B cell (primary cell): ENCODE results near the gene B3GALT2. TPM values are rescaled to one million over a fixed set of nuclear protein-coding genes. Genes with fewer than 3 reads are reported as not detected.
A peak's percentile ranks its signal among the peaks of the same experiment; 100 is the strongest.

ENCODE experiments used
- ATAC-seq: fragments of 200-7000 bp; cut with Tn5 transposase; one replicate; pipeline ENCODE4 v1.10.0; 2021; ENCODE audit warnings: low read depth, mild to moderate bottlenecking, moderate number of reproducible peaks, moderate library complexity
- CTCF ChIA-PET: fragments of 350-600 bp; sonication (Branson Sonifier 250); formaldehyde crosslinking; loops from one replicate; lab custom pipeline; 2021; ENCODE audit warnings: antibody characterized with exemption, inconsistent platforms; lab: Charles Lee
- POLR2A ChIA-PET: fragments of 350-600 bp; sonication (Branson Sonifier 250); formaldehyde crosslinking; loops from one replicate; lab custom pipeline; 2021; ENCODE audit warnings: antibody characterized with exemption; lab: Charles Lee
- DNase-seq: peaks from one replicate; pipeline ENCODE4 v3.0.0; 2013
- H2AFZ ChIP-seq: 2 replicates; pipeline ENCODE4 v1.6.1; 2012; ENCODE audit warnings: mild to moderate bottlenecking, low read depth, low read length; ENCODE audit not compliant: insufficient read depth, poor library complexity, severe bottlenecking
- H3K27ac ChIP-seq, 2 donors: 1 replicate in 1 of 2; 2 replicates in 1 of 2; pipeline ENCODE4 v1.5.1; 2012 to 2013; ENCODE audit warnings: low read length in 2 of 2, mild to moderate bottlenecking in 2 of 2, moderate library complexity in 1 of 2
- H3K27me3 ChIP-seq, 4 experiments: fragments of 200-600 bp in 1 of 4; sonication (generic) in 1 of 4; replicated peaks in 1 of 4; 1 replicate in 2 of 4; 2 replicates in 2 of 4; pipeline versions ENCODE4 v1.6.1 to v1.7.0; 2013 to 2016; ENCODE audit warnings: low read length in 3 of 4, mild to moderate bottlenecking in 2 of 4, mixed read lengths in 1 of 4, moderate library complexity in 1 of 4; ENCODE audit not compliant: insufficient read depth in 4 of 4, control insufficient read depth in 3 of 4; ENCODE audit errors: control extremely low read depth in 1 of 4
- H3K36me3 ChIP-seq, 2 experiments: replicated peaks in 1 of 2; 1 replicate in 1 of 2; 2 replicates in 1 of 2; pipeline versions ENCODE4 v1.6.1 to v1.7.1; 2013; ENCODE audit warnings: low read length in 1 of 2; ENCODE audit not compliant: insufficient read depth in 2 of 2, control insufficient read depth in 1 of 2; ENCODE audit errors: control extremely low read depth in 1 of 2, extremely low read depth in 1 of 2
- H3K4me1 ChIP-seq, 2 donors: fragments of 200-600 bp in 1 of 2; sonication (generic) in 1 of 2; 1 replicate in 1 of 2; 2 replicates in 1 of 2; pipeline versions ENCODE4 v1.5.1 to v1.6.1; 2013 to 2017; ENCODE audit warnings: low read length in 2 of 2; ENCODE audit not compliant: control insufficient read depth in 2 of 2, insufficient read depth in 2 of 2
- H3K4me2 ChIP-seq: replicated peaks from 2 replicates; pipeline ENCODE3; 2012; ENCODE audit warnings: mild to moderate bottlenecking, low read depth, low read length; ENCODE audit not compliant: poor library complexity, severe bottlenecking
- H3K4me3 ChIP-seq, 5 experiments: fragments of 200-600 bp in 1 of 5; sonication (generic) in 1 of 5; 1 replicate in 3 of 5; 2 replicates in 2 of 5; pipeline versions ENCODE4 v1.5.1 to v1.7.0; 2011 to 2016; ENCODE audit warnings: low read length in 4 of 5, mild to moderate bottlenecking in 4 of 5, low read depth in 2 of 5, control low read depth in 1 of 5, moderate library complexity in 1 of 5; ENCODE audit not compliant: insufficient read depth in 1 of 5; ENCODE audit errors: control extremely low read depth in 1 of 5, extremely low read depth in 1 of 5
- H3K79me2 ChIP-seq: fragments of 200-600 bp; sonication (generic); one replicate; pipeline ENCODE4 v1.6.0; 2016; ENCODE audit warnings: low read length; ENCODE audit not compliant: control insufficient read depth, insufficient read depth
- H3K9ac ChIP-seq: fragments of 200-600 bp; sonication (generic); 2 replicates; pipeline ENCODE4 v1.6.1; 2017; ENCODE audit warnings: mild to moderate bottlenecking, low read length, moderate library complexity
- H3K9me3 ChIP-seq, 3 donors: one replicate each; pipeline versions ENCODE4 v1.6.1 to v1.7.1; 2013; ENCODE audit warnings: low read length in 2 of 3; ENCODE audit not compliant: control insufficient read depth in 2 of 3, insufficient read depth in 1 of 3; ENCODE audit errors: control extremely low read depth in 1 of 3
- H4K20me1 ChIP-seq: 2 replicates; pipeline ENCODE4 v1.6.0; 2012; ENCODE audit warnings: mild to moderate bottlenecking, low read length; ENCODE audit not compliant: insufficient read depth, control insufficient read depth, poor library complexity, severe bottlenecking
- H3K27ac Mint-ChIP-seq: one replicate; pipeline ENCODE4 v1.8.0; 2021; ENCODE audit warnings: mixed read lengths
- H3K27me3 Mint-ChIP-seq: one replicate; pipeline ENCODE4 v1.8.0; 2021; ENCODE audit warnings: mixed read lengths
- H3K4me1 Mint-ChIP-seq: one replicate; pipeline ENCODE4 v1.8.0; 2021; ENCODE audit warnings: mixed read lengths
- H3K4me3 Mint-ChIP-seq: one replicate; pipeline ENCODE4 v1.8.0; 2021; ENCODE audit warnings: mixed read lengths
- H3K9me3 Mint-ChIP-seq: one replicate; pipeline ENCODE4 v1.8.0; 2022; ENCODE audit warnings: mixed read lengths; ENCODE audit not compliant: insufficient read depth
- CTCF ChIP-seq: fragments of 200-600 bp; IDR thresholded peaks from one replicate; pipeline ENCODE4 v1.8.0; 2022; ENCODE audit warnings: antibody characterized with exemption, mild to moderate bottlenecking
- EZH2 ChIP-seq: IDR thresholded peaks from 2 replicates; pipeline ENCODE4 v1.6.1; 2012; ENCODE audit warnings: borderline replicate concordance, low read depth, mild to moderate bottlenecking, moderate library complexity, low read length; ENCODE audit not compliant: insufficient read depth, poor library complexity, severe bottlenecking
- WGBS: methylation state at CpG from one replicate; pipeline ENCODE4 v1.1.5; 2013; ENCODE audit warnings: missing lambda C conversion rate; ENCODE audit not compliant: insufficient coverage; 5-methylcytosine and 5-hydroxymethylcytosine counted together
- intact Hi-C: fragments of 100-400 bp; cut with micrococcal nuclease; formaldehyde crosslinking; loops from one replicate; pipeline ENCODE4 v1.10.0; 2022
- polyA plus RNA-seq: library from polyadenylated mRNA; depleted of rRNA; stranded (reverse); fragments of >200 nt; gene quantifications from 2 replicates; pipeline ENCODE4 v1.2.3, GENCODE V29; 2012
- total RNA-seq, 2 donors: library from RNA; stranded (reverse); fragments of 120-200 nt in 1 of 2; gene quantifications; 1 replicate in 1 of 2; 2 replicates in 1 of 2; pipeline versions ENCODE4 v1.2.3 to v1.2.4, GENCODE V29; 2013 to 2022

The B3GALT2 gene
- total and polyA plus RNA-seq, 2 donors (not counting 1 experiment from before 2014, with no cell fraction given), result 0.07 TPM; not detected in 1

GRCh38 chr1:193212637-193213036 is 26.2 kb upstream of the B3GALT2 start:
- ChIA-PET POLR2A (no interaction called here), CTCF (no interaction called here)
- no peak for ATAC-seq
- Mint-ChIP-seq H3K4me1 (peaks cover 10% of the 10 kb centered on the region), H3K4me3 (no peak overlapping the region), H3K27me3 (no peaks in the 10 kb centered on the region), H3K9me3 (no peaks in the 10 kb centered on the region), H3K27ac (no peak overlapping the region)
- H3K27me3 ChIP-seq, result no peaks in the 10 kb centered on the region
- no peaks in the 10 kb centered on the region for H3K4me1 ChIP-seq
- TF ChIP-seq EZH2 (no peak), CTCF (no peak)
- no peaks in the 10 kb centered on the region for H4K20me1 ChIP-seq
- intact Hi-C loops, result loop anchor here (5.0 kb wide), 1 partner anchor 35 kb away; no protein-coding TSS in a partner anchor
- no peak for DNase-seq
- H3K9ac ChIP-seq, result no peak overlapping the region
- no peak overlapping the region for H2AFZ ChIP-seq
- no CpG with 5 or more reads among the region's 2 CpGs for WGBS
- no peak overlapping the region for H3K27ac ChIP-seq
- peaks cover 3% of the 10 kb centered on the region for H3K79me2 ChIP-seq
- no peak overlapping the region for H3K4me3 ChIP-seq
- peaks cover 6 to 17% of the 10 kb centered on the region in 2 experiments for H3K36me3 ChIP-seq
- H3K4me2 ChIP-seq, result no peak overlapping the region
- peaks cover 0 to 4% (median 0%) of the 10 kb centered on the region in 3 donors for H3K9me3 ChIP-seq

GRCh38 chr1:193211539-193211938 is 25.1 kb upstream of the B3GALT2 start:
- ChIA-PET CTCF (no interaction called here), POLR2A (no interaction called here)
- peaks cover 3% of the 10 kb centered on the region for H3K79me2 ChIP-seq
- no peaks in the 10 kb centered on the region for H3K4me1 ChIP-seq
- DNase-seq, result no peak
- TF ChIP-seq EZH2 (no peak), CTCF (no peak)
- H3K27ac Mint-ChIP-seq, result no peak overlapping the region
- WGBS, result no CpG with 5 or more reads among the region's 1 CpG
- H3K4me3 Mint-ChIP-seq, result no peak overlapping the region
- H3K27me3 ChIP-seq, result no peaks in the 10 kb centered on the region
- H3K4me2 ChIP-seq, result no peak overlapping the region
- peak overlapping the region in 1 of 2 donors; percentile 15 for H3K27ac ChIP-seq
- peaks cover 0 to 8% (median under 1%) of the 10 kb centered on the region in 3 donors for H3K9me3 ChIP-seq
- peaks cover 6 to 16% of the 10 kb centered on the region in 2 experiments for H3K36me3 ChIP-seq
- no peak overlapping the region for H3K4me3 ChIP-seq
- no peak for ATAC-seq
- H3K4me1 Mint-ChIP-seq, result peaks cover 10% of the 10 kb centered on the region
- H2AFZ ChIP-seq, result no peak overlapping the region
- no peak overlapping the region for H3K9ac ChIP-seq
- H4K20me1 ChIP-seq, result no peaks in the 10 kb centered on the region
- H3K9me3 Mint-ChIP-seq, result no peaks in the 10 kb centered on the region
- intact Hi-C loops, result loop anchor here (5.0 kb wide), 1 partner anchor 34 kb away; no protein-coding TSS in a partner anchor
- H3K27me3 Mint-ChIP-seq, result no peaks in the 10 kb centered on the region
